ENCODE measurements around the gene CRB1. TPM values are rescaled to one million over a fixed set of nuclear protein-coding genes. Genes with fewer than 3 reads are reported as not detected.
A peak's percentile ranks its signal among the peaks of the same experiment; 100 is the strongest.

Gene CRB1
- total RNA-seq, 1 experiment from 2014 or later: not detected

DNA sequence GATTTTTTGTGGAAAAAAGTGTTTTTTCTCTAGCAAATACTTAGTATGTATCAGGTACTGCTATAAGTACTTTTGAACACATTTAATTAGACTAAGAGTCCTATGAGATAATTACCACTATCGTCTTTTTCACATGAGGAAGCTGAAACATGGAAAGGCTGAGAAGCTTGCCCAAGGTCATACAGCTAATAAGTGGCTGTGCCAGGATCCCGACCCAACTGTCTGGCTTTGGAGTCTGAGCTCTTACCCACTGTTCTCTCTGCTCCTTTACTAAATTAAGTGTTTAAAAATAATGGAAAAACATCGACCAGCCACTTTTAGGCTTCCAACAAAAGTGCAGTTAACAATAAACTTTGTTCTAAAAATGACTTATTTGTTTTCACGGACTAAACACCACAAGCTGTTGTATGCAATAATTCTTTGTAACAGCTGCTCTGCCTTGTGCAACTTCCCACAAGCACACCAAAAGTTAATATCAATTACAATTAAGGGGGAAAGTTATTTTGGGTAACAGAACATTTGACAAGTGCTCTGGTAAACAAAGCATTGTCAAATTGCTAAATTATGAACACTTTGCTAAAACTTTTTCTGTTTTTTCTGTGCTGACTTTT lies 75.7 kb downstream of the CRB1 start:
- DNase-seq (ENCODE audit: low spot score): no peak

DNA sequence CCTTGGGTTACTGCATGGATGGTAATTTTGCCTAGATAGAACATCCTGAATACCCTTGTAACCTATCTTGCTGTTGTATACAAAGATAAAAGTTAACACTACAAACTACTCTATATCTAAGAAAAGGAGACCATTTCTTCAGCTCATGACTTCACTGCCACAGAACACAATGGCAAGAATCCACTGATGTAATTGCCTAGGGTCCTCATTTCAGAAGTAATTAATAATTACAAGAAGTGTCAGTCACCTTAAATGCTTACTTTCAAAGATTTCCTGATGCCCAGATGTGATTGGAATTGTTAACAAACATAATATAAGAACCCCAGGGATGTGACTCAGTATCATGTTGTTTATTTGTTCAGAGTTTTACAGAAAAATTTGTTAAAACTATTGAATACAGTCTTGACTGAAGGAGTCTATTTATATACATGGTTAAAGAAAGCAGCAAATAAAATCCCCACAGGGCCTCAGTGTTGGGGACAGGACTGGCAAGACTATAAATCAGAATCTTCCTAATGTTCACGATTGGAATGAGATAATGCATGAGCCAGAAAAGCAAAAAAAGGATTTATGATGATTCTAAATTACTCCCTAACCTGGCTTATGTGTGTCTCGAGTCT lies 83.9 kb downstream of the CRB1 start:
- no peak for DNase-seq (ENCODE audit: low spot score)

DNA sequence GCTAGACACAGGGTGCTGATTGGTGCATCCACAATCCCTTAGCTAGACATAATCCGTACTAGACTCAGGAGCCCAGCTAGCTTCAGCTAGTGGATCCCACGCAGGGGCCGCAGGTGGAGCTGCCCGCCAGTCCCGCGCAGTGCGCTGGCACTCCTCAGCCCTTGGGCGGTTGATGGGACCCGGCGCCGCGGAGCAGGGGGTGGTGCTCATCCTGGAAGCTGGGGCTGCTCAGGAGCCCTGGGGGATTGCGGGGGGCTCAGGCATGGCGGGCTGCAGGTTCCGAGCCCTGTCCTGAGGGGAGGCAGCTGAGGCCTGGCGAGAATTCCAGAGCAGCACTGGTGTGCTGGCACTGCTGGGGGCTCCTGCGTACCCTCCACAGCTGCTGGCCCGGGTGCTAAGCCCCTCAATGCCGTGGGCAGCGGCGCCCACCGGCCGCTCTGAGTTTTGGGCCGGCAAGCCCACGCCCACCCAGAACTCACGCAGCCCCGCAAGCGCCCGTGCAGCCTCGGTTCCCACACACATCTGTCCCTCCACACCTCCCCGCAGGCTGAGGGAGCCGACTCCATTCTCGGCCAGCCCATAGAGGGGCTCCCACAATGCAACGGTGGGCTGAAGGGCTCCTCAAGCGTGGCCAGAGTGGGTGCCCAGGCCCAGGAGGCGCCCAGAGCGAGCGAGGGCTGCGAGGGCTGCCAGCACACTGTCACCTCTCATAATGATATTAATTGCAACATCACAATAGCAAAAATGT lies 87.4 kb downstream of the CRB1 start:
- no peak for DNase-seq (ENCODE audit: low spot score)

DNA sequence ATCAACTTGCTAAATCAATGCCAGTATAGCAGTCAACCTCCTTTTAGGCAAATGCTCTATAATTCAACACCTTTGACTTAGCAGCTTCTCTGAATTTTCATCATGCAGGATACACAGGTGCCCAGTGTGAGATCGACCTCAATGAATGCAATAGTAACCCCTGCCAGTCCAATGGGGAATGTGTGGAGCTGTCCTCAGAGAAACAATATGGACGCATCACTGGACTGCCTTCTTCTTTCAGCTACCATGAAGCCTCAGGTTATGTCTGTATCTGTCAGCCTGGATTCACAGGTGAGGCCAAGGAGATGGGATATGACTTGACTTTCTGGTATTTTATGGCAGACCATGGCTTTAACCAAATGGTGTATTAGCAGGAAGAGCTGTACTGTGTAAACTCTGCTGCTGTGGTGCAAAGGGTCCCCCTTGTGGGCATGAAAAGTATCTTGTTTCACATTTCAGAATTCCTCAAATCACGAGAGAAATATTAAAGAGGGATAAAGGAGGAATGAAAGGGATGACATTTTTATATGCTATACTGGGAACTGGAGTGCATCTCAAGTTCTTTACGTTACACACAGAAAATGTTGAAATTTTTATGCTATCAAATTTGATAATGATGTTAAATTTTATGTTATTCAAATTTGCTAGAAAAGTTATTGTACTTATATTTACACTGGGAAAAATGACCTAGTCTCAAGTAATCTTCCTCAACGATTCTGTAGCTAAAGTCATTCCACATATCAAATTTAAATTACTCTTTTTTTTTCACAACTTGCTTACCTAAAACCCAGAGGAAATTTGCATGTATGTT lies 88.9 kb downstream of the CRB1 start:
- DNase-seq (ENCODE audit: low spot score): peak; percentile 70

DNA sequence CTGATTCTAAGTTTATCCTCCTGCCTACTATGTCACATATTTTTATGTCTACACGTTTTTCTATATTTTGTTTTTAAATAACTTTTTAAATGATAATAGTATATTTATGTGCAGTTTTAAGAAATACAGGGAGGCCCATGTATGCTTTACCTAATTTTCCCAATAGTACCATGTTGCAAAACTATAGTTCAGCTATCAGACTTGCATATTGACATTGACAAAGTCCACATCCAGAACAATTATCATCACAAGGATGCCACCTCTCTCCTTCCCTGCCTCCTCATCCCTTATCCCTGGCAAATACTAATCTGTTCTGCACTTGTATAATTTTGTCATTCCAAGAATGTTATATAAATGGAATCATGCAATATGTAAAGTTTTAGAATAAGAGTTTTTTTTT lies 90.9 kb downstream of the CRB1 start:
- no peak for DNase-seq (ENCODE audit: low spot score)

DNA sequence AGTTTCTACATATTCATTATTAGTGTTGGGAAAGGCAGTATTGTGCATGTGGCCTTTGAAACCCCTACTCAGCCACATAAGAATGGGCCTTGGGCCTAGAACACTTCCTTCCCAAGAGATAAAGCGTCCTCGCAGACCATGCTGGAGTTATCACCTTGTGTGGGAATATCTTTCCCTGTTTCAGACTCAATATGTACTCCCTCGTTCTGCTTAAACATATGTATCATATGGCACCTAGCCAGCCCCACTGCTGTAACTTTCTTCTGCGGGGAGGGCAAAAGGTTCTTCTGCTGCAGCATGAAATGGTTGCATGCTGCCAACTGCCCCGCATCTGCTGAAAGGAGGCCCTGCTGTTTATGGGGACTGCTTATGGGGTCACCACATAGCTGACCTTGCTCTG lies 92.0 kb downstream of the CRB1 start:
- no peak for DNase-seq (ENCODE audit: low spot score)

DNA sequence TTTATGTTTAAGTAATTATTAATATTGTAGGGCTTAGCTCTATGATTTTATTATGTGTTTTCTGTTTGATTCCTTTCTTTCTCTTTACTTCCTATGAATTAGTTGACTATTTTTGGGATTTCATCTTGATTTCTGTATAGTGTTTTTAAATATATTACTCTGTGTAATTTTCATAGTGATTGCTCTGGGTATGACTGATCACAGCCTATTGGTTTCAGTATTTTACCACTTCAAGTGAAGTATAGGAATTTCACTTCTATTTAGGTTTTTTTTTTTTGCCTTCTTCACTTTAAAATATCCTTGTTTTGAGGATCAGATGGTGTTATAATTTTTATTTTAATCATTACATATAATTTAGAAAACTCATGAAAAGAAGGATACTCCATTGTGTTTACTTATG lies 94.8 kb downstream of the CRB1 start:
- no peak for DNase-seq (ENCODE audit: low spot score)

DNA sequence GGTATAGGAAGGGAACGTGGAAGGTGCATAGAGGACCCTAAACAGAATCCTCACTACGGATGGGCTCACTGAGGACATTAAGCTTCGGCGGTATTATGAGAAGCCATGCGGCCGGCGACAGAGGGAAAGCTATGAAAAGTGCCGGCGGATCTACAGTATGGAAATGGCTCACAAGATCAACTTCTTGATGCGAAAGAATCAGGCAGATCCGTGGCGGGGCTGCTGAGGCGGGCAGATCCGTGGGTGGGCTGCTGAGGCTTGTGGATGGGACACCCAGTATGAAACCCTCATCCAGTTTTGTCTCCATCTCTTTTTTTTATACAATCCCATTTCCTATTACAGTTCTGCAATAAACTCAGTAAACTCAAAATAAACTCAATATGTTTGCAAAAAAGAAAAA lies 95.8 kb downstream of the CRB1 start:
- no peak for DNase-seq (ENCODE audit: low spot score)

DNA sequence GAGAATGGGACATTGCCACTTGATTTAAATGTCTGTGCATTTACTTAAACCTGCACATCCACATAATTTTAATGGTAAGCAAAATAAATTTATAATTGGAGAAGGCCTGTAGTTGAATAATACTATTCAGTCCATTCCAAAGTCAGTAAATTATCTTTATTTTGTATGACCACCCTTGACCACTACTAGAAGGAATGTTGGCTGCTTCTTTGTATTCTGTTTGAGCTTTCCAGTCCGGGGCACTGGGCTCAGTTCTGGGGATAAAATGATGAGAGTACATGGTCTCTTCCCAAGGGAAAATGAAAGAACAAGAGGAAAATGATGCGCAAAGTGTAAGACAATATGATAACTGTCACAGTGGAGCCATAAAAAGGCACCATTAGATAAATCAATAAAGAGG lies 98.9 kb downstream of the CRB1 start:
- DNase-seq (ENCODE audit: low spot score): no peak

DNA sequence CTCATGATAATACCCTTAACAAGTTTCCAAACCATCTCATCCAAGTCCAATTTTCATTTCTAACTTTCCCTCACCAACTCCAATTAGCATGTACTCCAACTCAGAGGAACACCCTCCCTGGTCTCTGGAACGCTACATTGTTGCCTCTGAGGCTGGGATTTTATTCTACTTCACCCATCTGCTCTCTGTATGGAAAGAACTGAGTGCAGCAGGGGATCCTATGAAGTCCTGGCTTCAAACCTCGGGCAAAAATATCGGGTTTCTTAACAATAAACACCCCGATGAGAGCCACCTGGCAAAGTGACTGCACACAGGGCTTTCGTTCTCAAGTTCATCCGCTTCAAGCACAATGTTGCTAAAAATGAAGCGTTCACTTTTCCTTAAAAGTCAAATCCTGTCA lies 99.6 kb downstream of the CRB1 start:
- DNase-seq (ENCODE audit: low spot score): no peak

DNA sequence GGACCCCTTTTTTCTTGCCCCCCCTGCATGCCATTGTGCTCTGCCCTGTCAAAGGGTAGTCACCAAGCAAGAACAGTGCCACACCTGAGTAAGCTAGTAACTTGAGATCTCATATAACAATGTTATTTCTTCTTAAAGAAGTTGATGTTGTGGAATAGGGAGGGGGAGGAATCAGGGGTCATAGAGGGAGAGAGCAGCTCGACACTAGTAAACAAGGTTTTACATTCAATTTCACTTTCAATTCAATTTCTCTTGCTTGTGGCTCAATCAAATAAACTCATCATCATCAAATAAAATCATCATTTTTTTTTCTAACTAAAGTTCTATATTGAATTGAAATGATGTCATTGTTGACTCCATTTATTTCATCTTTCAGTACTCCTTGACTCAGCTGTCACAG lies 106.4 kb downstream of the CRB1 start:
- no peak for DNase-seq (ENCODE audit: low spot score)

DNA sequence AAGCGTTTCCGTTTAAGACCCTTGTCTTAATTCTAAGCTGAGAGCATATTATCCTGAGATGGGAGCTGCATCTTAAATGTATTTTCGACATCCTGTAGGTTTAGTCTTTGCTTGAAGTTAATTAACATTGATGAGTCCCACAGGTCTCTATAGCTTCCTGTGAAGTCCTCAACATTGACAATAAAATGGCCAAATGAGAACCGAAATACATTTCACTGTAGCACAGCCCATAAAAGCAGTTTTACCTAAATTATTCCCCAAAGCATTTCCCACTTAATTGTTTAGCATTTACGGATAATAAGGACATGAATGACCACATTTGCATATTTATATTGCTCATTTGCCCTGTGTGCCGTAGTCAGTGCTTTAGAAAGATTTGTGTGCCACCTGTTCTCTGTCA lies 116.4 kb downstream of the CRB1 start:
- DNase-seq (ENCODE audit: low spot score): no peak

DNA sequence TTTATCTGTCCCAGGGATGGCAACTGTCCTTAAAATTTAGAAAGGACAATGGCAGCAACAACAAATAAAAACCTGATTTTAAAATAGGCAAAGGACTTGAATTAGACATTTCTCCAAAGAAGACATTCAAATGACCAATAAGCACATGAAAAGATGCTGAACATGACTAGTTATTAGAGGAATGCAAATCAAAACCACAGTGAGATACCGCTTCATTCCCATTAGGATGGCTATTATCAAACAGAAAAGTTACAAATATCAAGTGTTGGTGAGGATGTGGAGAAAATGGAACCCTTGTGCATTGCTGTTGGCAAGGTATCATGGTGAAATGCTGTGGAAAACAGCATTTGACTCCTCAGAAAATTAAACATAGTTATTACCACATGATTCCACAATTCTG lies 120.7 kb downstream of the CRB1 start:
- DNase-seq (ENCODE audit: low spot score): no peak

DNA sequence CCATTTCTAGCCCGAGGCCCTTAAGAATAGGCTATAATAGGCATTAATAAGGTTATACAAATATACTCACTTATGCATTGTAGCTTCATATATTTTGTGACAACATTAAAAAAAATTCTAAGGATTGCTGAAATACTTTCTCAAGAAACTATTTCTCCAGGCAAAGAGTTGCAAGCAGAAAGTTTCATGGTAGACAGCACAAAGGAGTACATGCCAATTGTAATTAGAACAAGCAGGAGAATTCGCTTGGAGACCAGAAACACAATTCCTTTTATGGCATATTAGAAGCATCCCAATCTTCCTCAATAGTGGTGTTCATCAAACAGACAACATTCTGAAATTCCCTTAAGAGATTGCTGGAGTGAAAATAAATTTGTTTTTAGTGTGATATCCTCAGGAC lies 122.8 kb downstream of the CRB1 start:
- no peak for DNase-seq (ENCODE audit: low spot score)

DNA sequence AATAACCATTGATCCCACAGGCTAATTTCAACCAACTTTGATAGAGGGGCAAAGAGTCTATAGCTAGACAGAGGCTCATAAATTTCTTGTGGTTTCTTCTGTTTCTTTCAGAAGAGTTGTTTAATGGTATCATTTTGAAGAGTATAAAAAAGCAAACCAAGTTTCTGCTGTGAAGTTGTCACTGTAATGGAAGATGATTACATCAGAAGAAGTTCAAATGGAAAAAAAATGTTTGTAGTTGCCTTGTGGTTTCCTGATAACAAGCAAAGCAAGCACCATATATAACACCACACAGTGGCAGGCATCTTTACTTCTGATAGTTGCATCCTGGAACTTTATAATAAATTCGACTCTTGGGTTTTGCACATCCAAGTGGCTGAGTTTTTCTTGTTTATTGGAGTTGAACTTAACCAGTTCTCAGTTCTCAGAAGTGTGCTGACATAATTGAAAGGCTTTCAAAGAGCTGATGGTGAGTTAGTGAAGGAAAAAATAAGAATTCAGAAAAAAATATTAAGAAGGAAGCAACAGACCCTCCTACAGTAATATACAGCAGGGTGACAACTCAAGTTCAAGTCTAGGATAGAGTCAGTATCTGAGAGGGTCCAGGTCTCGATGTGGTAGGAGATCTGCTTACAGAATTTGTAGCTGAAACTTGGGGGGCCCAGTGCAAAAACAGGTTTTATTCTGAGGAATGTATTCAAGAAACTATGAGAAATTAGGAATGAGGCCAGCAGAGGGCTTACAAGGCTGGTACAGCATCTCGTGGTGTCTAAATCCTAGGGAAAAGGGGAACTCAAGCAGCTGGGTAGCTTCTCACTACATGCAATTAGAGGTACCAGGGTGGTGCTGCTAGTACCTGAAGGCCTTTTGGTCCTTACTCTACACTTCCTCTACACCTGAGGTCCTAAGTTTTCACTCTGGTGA lies 123.5 kb downstream of the CRB1 start:
- DNase-seq (ENCODE audit: low spot score): peak; percentile 22

DNA sequence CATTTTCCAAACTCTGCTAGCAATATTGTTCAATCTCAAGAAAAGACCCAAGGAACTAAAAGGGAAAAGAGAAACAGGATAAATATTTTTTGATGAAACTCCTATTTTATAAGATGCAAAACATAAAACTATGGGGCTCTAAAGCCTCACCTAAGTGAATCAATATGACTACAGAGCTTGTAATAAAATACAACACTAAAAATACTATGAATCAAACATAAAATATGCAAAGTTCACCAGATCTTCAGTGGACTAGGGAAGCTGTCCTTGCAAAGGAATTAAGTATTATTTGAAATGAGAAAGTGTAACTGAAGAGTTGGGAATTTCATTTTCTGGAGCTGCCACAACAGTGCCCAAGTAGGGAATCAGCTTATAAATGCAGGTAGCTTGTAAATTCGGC lies 124.5 kb downstream of the CRB1 start:
- DNase-seq (ENCODE audit: low spot score): no peak

DNA sequence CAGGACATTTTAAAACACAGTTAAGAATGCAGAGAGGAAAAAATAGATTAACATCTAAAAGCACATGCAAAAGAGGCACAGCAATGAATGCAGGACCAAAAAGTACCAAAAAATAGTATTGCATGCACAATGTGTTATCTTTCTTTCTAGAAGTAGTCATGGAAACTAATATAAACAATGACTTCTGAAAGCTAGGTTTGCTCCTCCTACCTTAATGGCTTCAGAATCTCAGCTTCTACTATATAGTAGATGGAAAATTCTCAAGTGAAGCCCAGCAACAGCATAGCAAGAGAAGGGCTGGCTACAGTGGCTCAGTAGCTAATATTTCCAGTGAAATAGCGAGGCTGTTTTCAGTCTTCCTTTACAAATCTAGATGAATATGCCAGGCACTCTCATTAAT lies 125.1 kb downstream of the CRB1 start:
- DNase-seq (ENCODE audit: low spot score): no peak

DNA sequence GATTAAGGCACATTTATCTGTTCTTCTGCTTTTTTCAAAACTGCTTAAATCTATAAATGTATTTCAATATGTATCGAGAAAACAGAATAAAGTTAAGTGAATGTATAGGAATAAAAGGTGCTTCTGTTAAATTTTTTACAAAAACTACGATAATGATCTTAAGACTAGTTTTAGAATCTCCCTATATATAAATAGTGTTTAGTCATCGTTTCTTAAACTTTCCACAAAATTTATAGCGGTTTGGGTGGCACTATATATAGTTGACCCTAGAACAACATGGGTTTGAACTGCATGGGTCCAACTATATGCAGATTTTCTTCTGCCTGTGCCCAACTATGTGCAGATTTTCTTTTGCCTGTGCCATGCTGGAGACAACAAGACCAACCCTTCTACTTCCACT lies 125.7 kb downstream of the CRB1 start:
- DNase-seq (ENCODE audit: low spot score): no peak

DNA sequence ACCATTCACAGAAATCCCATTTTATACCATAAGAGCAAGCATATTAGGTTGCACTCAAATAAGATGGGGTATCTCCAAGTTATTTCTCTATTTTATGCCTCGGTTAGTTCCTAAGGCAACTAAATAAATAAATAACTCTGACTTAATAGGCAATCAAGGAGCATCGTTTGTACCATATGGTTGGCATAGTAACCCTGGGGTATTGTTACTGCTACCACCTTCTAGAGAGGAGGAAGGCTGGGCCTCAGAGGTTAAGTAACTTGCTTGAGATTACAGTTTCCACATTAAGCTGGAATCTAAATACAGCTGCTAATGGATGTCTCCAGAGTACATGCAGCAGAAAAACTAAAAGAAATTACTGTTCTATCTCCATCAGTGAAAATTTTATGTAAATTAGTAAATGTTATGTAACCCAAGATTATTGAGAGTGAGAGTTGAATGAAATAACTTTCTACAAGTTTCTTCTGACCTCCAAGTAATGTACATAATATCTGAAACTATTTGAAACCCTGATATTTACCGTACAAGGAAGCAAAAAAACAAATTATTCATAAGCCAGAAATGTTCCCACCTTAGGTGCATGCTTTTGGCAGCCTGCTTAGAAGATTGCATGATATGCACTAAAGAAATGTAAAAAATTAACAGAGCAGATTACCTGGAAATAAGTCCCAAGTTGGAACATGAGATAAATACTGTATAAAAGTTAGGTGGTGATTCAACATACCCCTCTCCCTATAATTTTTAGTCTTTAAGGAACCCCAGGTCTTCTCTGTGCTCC lies 127.0 kb downstream of the CRB1 start:
- DNase-seq (ENCODE audit: low spot score): no peak

DNA sequence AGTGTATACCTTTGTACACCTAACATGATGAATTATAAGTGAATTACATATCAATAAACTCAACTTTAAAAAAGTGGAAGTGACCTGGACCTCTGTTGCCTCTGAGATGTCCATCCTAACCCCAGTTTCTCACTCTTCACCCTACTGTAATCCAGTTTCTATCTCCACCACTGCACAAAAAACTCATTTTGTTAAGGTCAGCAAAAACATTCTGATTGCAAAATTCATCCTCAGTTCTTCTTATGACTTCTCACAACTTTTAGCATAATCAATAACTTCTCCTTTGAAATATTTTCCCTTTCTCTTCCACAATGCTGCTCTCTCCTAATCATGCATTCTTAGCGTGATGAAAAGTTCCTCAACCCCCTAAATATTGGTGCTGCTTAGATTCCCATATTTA lies 129.8 kb downstream of the CRB1 start:
- DNase-seq (ENCODE audit: low spot score): no peak

Data from A172 (cell line).